ENCODE measurements around the gene BTN3A1.
"Not testable (repeated sequence)": the region's sequence is repeated elsewhere in the genome, so short reads cannot be mapped to it uniquely, and the experiment has no call there.

BTN3A1 gene

DNA sequence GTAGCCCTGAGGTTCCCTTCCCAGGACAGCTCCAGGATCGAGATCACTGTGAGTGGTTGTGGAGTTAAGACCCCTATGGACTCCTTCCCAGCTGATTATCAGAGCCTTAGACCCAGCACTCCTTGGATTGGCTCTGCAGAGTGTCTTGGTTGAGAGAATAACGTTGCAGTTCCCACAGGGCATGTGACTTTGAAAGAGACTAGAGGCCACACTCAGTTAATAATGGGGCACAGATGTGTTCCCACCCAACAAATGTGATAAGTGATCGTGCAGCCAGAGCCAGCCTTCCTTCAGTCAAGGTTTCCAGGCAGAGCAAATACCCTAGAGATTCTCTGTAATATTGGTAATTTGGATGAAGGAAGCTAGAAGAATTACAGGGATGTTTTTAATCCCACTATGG lies 24.4 kb upstream of the BTN3A1 start:
- TF ChIP-seq ESRRG (CRISPR knock-in tag; IDR thresholded peaks at IDR 0.05) (no peak), TCF4 (CRISPR knock-in tag; IDR thresholded peaks at IDR 0.05; ENCODE audit: borderline replicate concordance) (no peak), ARNTL (CRISPR knock-in tag; IDR thresholded peaks at IDR 0.05; ENCODE audit: borderline replicate concordance, low read depth) (no peak), ZFP3 (CRISPR knock-in tag; IDR thresholded peaks at IDR 0.05) (no peak), PPARA (CRISPR knock-in tag; IDR thresholded peaks at IDR 0.05; ENCODE audit: borderline replicate concordance) (no peak), GLIS3 (CRISPR knock-in tag; IDR thresholded peaks at IDR 0.05) (no peak), TOX (CRISPR knock-in tag; IDR thresholded peaks at IDR 0.05; ENCODE audit: borderline replicate concordance) (no peak), OSR1 (CRISPR knock-in tag; IDR thresholded peaks at IDR 0.05) (no peak)
- TF ChIP-seq, protein P1, sequence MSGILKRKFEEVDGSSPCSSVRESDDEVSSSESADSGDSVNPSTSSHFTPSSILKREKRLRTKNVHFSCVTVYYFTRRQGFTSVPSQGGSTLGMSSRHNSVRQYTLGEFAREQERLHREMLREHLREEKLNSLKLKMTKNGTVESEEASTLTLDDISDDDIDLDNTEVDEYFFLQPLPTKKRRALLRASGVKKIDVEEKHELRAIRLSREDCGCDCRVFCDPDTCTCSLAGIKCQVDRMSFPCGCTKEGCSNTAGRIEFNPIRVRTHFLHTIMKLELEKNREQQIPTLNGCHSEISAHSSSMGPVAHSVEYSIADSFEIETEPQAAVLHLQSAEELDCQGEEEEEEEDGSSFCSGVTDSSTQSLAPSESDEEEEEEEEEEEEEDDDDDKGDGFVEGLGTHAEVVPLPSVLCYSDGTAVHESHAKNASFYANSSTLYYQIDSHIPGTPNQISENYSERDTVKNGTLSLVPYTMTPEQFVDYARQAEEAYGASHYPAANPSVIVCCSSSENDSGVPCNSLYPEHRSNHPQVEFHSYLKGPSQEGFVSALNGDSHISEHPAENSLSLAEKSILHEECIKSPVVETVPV (CRISPR knock-in tag; IDR thresholded peaks at IDR 0.05) = no peak
- ATAC-seq = no peak

DNA sequence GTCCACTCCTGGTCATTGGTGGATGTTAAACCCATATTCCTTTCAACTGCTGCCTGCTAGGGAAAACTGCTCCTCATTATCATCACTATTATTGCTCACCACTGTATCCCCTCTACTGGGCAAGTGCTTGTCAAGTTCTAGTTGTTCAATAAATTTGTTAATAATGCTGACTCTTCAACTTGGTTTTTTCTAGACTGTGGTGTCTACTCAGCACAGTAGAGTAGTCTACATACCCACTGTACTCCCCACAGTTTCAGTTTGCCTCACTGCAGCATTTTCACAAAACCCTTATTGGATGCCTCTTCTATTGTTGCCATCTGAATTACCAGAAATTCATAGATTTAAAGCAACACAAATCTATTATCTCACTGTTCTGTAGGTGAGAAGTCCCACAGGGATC lies 23.9 kb upstream of the BTN3A1 start:
- ATAC-seq = not testable (repeated sequence)

DNA sequence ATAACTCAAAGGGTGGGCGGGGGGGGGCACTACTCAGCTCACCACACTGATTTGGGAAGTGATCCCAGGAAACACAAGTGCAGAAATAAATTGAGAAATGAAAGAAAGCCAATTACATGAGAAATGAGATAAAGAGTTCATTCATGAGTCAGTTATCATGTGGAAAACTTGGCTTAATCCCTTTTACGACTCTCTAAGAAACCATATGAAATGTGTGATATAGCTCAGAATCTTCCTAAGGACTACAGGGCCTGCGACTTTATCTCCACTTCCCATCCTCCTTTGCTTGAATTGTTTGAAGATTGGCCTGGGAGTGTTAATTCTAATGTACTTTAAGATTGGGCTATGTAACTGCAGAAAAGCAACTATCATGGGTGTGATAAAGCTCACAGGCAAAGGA lies 22.8 kb upstream of the BTN3A1 start:
- ATAC-seq = no peak
- TF ChIP-seq, protein P2, sequence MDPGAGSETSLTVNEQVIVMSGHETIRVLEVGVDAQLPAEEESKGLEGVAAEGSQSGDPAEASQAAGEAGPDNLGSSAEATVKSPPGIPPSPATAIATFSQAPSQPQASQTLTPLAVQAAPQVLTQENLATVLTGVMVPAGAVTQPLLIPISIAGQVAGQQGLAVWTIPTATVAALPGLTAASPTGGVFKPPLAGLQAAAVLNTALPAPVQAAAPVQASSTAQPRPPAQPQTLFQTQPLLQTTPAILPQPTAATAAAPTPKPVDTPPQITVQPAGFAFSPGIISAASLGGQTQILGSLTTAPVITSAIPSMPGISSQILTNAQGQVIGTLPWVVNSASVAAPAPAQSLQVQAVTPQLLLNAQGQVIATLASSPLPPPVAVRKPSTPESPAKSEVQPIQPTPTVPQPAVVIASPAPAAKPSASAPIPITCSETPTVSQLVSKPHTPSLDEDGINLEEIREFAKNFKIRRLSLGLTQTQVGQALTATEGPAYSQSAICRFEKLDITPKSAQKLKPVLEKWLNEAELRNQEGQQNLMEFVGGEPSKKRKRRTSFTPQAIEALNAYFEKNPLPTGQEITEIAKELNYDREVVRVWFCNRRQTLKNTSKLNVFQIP (CRISPR knock-in tag; IDR thresholded peaks at IDR 0.05; ENCODE audit: borderline replicate concordance, low read depth) = no peak
- TF ChIP-seq ZFP3 (CRISPR knock-in tag; IDR thresholded peaks at IDR 0.05) (no peak), ZNF70 (CRISPR knock-in tag; IDR thresholded peaks at IDR 0.05) (no peak), ZC3H10 (CRISPR knock-in tag; IDR thresholded peaks at IDR 0.05) (no peak)

DNA sequence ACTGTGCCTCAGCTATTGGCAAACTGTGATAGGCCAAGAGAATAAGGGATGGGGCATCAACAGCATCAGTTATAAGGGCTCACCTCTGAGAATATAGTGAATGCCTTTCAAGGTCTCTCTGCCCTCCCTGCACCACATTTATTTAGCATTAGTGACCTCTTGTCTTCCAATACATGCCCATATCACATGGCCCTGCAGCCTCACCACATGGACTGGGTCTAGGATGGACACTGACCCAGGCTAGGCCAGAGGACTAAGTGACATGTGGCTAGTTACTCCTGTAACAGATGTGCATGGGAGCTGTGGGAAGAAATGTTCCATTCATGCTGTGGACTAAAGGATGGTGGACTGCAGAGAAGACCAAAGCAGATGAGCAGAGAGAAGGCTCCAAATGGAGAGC lies 22.3 kb upstream of the BTN3A1 start:
- no peak for ATAC-seq
- TF ChIP-seq RARB (CRISPR knock-in tag; IDR thresholded peaks at IDR 0.05) (no peak), SNAI2 (CRISPR knock-in tag; IDR thresholded peaks at IDR 0.05) (no peak), ZNF70 (CRISPR knock-in tag; IDR thresholded peaks at IDR 0.05) (no peak), OSR1 (CRISPR knock-in tag; IDR thresholded peaks at IDR 0.05) (no peak), ZFP3 (CRISPR knock-in tag; IDR thresholded peaks at IDR 0.05) (no peak), ZFP30 (CRISPR knock-in tag; IDR thresholded peaks at IDR 0.05) (no peak), ISL1 (CRISPR knock-in tag; IDR thresholded peaks at IDR 0.05) (no peak), ARNTL (CRISPR knock-in tag; IDR thresholded peaks at IDR 0.05; ENCODE audit: borderline replicate concordance, low read depth) (no peak)
- TF ChIP-seq, protein P2 (CRISPR knock-in tag; IDR thresholded peaks at IDR 0.05; ENCODE audit: borderline replicate concordance, low read depth) = no peak
- TF ChIP-seq, protein P3, sequence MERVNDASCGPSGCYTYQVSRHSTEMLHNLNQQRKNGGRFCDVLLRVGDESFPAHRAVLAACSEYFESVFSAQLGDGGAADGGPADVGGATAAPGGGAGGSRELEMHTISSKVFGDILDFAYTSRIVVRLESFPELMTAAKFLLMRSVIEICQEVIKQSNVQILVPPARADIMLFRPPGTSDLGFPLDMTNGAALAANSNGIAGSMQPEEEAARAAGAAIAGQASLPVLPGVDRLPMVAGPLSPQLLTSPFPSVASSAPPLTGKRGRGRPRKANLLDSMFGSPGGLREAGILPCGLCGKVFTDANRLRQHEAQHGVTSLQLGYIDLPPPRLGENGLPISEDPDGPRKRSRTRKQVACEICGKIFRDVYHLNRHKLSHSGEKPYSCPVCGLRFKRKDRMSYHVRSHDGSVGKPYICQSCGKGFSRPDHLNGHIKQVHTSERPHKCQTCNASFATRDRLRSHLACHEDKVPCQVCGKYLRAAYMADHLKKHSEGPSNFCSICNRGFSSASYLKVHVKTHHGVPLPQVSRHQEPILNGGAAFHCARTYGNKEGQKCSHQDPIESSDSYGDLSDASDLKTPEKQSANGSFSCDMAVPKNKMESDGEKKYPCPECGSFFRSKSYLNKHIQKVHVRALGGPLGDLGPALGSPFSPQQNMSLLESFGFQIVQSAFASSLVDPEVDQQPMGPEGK (CRISPR knock-in tag; IDR thresholded peaks at IDR 0.05; ENCODE audit: borderline replicate concordance) = no peak
- TF ChIP-seq, protein P4, sequence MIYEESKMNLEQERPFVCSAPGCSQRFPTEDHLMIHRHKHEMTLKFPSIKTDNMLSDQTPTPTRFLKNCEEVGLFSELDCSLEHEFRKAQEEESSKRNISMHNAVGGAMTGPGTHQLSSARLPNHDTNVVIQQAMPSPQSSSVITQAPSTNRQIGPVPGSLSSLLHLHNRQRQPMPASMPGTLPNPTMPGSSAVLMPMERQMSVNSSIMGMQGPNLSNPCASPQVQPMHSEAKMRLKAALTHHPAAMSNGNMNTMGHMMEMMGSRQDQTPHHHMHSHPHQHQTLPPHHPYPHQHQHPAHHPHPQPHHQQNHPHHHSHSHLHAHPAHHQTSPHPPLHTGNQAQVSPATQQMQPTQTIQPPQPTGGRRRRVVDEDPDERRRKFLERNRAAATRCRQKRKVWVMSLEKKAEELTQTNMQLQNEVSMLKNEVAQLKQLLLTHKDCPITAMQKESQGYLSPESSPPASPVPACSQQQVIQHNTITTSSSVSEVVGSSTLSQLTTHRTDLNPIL (CRISPR knock-in tag; IDR thresholded peaks at IDR 0.05; ENCODE audit: low read depth) = no peak

DNA sequence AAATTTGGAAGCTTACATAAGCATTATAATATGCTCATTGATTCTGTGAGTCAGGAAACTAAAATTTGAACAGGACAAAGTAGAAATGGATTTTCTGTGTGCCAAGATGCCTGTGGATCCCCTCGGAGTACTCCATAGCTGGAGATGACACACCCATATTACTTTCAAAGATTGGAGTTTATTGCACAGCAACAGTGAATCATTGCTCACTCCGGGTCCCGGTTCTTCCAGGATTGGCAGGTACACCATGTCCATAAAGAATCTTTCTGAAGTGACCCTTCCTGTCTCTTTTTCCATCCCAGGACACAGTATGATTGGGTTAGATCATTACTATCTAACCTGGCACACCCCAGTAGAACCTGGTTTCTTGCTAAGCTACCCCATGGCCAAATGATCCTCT lies 21.8 kb upstream of the BTN3A1 start:
- TF ChIP-seq, protein P3 (CRISPR knock-in tag; IDR thresholded peaks at IDR 0.05; ENCODE audit: borderline replicate concordance) = no peak
- TF ChIP-seq, protein P1 (CRISPR knock-in tag; IDR thresholded peaks at IDR 0.05) = no peak
- no peak for TF ChIP-seq ISL1 (CRISPR knock-in tag; IDR thresholded peaks at IDR 0.05)
- TF ChIP-seq SNAI2 (CRISPR knock-in tag; IDR thresholded peaks at IDR 0.05) = no peak
- TF ChIP-seq ZNF8 (CRISPR knock-in tag; IDR thresholded peaks at IDR 0.05) = no peak
- TF ChIP-seq ZFP30 (CRISPR knock-in tag; IDR thresholded peaks at IDR 0.05) = no peak
- no peak for TF ChIP-seq ZNF70 (CRISPR knock-in tag; IDR thresholded peaks at IDR 0.05)
- no peak for TF ChIP-seq BACH2 (CRISPR knock-in tag; IDR thresholded peaks at IDR 0.05; ENCODE audit: borderline replicate concordance)
- no peak for TF ChIP-seq ESRRG (CRISPR knock-in tag; IDR thresholded peaks at IDR 0.05)
- ATAC-seq = no peak
